HG03025 (cell line): ENCODE results near the gene ZFP1.
"Not testable (repeated sequence)": the region's sequence is repeated elsewhere in the genome, so short reads cannot be mapped to it uniquely, and the experiment has no call there.

Source experiments
- ATAC-seq: cut with Tn5 transposase; IDR thresholded peaks from one replicate; pipeline ENCODE4 v1.9.1; 2021; ENCODE audit warnings: mild to moderate bottlenecking, moderate library complexity; ENCODE audit not compliant: unreplicated experiment, low FRiP score

The ZFP1 gene

DNA sequence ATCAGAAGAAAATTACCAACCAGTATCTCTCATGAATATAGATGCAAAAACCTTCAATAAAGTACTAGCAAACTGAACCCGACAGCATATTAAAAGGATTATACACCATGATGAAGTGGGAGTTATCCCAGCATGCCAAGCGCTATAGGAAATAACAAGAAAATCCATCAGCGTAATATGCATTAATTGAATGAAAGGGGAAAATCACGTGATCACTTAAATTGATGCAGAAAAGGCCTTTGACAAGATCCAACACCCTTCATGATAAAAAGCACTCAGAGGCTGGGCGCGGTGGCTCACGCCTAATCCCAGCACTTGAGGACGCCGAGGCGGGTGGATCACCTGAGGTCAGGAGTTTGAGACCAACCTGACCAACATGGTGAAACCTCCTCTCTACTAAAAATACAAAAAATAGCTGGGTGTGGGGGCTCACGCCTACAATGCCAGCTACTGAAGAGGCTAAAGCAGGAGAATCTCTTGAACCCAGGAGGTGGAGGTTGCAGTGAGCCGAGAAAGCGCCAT, 53.8 kb downstream of the ZFP1 start:
- no peak for ATAC-seq

DNA sequence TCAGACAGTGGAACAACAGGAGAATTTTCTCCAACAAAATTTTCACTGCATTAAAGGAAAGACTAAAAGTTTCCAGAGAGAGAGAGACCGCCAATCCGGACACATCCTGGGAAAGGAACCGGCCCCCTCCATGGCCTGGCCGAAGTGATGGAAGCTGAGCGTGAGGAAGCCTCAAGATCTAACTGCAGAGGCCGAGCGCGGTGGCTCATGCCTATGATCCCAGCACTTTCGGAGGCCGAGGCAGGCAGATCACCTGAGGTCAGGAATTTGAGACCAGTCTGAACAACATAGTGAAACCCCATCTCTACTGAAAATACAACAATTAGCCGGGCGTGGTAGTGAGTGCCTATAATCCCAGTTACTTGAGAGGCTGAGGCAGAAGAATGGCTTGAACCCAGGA, 54.8 kb downstream of the ZFP1 start:
- no peak for ATAC-seq

DNA sequence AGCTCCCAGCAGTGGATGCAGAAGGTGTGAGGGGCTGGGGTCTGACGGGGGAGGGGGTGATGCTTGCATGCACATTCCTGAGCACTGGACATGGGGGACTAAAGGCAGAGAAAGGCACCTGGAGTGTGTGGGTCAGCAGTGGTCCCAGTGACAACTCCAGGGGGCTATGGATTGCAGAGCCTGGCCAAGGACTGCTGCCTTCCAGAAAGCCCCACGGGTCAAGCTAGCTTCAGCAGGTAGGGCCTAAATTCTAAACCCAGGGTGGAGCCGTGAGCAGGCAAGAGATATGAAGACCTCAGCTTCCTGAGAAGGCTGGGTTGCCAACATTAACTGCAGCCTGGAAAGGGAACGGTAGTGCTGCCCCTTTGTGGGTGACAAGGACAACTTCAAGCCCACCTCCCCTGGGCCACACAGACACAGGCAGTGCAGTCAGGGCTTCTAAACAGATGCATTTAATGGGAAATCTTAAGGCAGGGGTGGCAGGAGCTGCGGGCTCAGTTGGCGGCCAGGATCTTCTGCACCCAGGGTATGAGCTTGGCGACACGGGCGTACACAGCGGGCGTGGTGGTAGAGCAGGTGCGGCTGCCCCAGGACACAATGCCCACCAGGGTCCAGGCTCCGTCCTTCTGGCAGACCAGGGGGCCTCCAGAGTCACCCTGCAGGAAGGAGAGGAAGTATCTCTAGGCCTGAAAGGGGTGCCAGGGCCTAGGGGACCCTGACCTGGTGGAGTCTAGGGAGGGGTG, 55.5 kb downstream of the ZFP1 start:
- no peak for ATAC-seq

DNA sequence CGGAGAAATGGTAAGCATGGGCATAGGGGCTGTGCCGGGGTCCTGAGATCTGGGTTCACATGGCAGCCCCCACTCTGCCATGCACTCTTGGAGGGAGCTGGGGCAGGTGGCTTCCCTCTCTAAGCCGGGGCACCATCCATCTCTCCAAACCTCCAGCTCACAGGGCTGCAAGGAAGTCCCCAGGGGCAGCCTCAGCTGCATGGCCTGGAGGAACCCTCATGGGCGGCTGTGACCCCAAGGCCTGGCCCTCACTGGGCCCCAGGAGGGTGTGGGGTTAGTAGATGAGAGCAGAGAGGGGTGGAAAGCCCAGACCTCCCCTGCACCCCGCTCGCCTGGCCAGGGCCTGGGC, 56.1 kb downstream of the ZFP1 start:
- ATAC-seq = no peak

DNA sequence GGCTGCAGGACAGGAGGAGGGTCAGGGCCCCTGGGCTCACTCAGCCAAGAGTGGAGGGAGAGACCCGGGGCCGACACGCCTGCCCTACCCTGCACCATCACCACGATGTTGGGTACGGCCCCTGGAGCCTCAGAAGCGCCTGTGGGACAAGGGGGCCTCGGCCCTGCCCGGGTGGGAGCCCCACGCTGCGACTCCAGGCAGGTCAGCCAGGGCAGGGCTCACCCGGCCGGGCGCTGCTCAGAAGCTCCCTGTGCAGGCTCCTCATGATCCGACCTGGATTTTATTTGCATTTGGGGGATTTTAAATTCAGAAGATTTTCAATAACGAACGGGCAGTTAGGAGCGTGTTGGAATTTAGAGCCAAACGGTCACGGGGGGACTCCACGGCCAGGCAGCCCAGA, 56.6 kb downstream of the ZFP1 start:
- ATAC-seq = not testable (repeated sequence)

DNA sequence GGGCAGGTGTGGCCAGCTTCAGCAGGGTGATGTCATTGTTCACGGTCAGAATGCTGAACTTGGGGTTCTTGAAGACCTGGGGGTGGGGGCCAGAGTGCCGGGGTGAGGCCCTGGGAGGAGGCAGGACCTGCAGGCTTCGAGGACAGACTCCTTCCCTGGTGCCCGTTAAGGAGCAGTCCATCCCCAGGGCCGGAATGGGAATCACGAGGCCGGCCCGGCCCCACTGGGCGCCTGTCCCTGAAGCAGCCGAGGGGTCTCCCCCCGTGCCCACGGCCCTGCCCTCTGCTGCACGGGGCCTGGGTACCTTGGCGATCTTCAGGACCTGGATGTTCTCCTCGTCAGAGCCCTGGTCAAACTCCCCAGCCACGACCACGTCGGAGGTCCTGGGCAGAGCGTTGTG, 57.1 kb downstream of the ZFP1 start:
- not testable (repeated sequence) for ATAC-seq

DNA sequence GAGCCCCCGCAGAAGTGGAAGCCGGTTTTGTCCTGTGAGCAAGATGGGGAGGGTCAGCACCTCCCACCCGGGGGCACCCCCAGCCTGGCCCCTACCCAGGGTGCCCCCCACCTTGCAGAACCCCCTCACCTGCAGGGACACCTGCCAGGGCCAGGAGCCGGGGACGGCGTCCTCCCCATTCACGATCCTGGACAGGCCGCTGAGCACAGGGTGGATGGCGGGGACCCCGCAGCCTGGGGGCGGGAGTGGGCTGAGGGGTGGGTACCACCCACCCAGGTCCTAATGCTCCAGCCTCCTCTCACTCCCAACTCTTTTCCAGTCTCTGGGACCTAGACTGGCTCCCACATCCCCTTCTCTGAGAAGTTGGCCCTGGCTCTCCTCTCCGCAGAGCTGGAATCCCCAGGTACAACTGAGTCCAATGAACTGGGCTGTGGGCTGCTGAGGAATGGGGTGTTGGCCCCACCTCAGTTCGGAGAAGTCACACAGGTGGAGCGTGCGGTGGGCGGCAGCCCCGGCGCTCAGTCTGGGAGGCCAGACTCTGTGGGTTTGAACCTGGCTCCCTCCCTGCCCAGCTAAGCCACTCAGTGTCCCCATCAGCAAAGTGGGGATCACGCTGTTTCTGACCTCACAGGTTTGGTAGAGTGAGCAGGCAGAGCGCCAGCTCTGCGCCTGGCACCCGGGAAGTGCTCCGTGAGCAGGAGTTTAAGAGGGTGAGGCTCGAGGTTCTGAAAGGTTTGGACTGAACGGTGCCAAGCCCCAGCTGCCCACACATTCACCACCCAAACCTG, 57.8 kb downstream of the ZFP1 start:
- ATAC-seq = not testable (repeated sequence)

DNA sequence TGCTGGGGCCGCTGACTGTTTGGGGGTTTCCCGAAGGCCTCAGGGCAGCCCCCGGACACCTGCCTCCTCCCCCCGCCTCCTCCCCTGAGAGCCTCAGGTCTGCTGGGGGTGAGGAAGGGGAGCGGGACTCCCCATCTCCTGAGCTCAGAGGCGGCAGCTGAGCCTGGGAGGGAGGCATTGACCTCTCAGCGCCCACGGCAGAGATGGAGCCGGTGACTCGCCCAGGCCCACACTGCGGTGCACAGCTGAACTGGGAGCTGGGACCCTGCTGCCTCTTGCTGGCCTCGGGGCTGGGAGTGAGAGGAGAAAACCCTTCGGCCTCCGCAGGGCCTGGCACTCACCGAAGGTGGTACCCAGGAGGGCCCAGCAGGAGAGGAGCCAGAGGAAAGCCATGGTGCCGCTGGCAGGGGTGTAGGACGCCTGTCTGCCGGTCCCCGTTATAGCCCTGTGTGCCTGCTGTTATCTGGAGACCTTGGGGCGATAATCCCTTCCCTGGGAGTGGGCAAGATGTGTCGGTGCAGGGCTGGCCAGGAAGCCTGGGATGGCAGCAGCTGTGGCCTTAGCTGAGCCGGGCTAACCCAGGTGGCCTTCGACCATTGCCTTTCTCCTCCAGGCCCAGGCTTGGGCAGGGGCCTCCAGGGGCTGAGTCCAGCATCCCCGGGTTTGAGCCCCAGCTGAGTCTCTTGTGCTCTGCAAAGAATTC, 58.6 kb downstream of the ZFP1 start, which contains the start of gene CTRB2:
Gene CTRB2 (minus strand): TSS at position 413 of the 703 bp plus-strand sequence. CDS start 20 bp downstream, at position 393.
- no peak for ATAC-seq

DNA sequence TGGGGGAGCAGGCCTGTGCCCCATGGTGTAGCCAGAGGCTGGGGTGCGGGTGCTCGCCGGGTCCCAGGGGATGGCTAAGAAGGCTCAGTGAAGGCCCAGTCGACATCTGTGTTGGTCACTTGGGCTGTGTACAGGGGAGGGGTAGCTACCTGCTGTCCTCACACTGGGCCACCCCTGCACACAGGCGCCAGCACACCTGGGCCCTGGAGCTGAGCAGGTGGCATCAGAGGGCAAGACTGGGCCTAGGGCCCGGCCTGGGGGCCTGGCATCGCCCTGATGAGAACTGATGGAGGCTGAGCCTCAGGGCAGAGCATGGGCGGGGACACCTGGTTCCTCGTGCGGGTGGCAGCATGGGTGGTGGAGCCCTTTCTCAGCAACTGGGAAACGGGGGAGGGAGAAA, 59.5 kb downstream of the ZFP1 start:
- ATAC-seq = no peak

DNA sequence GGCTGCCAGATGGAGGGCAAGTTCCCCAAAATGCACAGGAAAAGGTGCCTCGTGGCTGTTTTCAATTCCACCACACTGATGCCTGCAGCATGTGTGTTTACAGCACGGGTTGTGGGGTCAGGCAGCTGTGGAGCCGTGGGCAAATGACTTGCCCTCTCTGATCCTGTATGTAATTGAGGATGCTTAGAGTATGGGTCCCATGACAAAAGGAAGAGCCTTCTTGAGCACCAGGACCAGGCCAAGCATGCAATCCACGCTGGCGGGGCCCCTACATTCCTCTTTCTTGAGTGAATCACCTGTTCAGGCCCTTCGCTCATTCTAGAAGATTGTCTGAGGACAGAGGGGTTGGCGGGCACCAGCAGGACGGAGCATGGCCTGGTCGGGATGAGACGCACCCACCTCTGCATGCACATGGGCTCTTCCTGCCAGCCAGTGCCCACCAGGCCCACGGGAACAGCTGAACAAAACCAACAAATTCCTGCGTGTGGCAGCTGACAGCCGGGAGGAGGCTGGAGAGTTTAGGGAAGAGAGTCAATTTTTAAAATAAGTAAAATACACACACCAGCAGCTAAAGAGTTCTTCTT, 60.0 kb downstream of the ZFP1 start:
- no peak for ATAC-seq

DNA sequence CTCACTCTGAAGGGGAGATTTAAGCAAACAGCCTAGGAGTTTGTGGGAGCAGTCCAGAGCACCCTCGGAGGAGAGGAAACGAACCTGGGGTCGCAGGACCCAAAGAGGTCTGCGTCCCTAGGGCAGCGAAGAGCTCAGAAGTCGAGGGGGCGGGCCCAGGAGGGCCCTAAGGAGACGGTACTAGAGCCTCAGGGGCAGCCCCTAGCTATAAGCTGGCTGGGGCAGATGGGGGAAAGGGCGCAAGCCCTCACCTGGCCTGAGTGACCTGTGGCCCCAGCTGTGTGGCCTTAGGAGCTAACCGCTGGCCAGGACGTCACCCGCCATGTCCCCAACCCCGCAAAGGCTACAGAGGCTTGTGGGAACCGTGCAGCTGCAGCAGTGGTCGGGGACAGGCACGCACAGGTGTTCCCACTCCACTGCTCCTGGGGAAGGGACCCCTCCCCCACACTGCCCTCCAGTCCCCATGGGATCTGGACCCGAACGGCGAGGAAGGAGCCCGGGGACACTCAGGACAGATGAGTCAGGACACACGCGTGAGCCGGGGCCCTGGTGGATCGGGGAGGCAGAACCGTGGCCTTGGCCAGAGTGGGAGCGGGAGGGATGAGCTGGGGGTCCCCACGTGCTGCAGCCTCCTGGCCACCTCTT, 60.7 kb downstream of the ZFP1 start:
- ATAC-seq = no peak

DNA sequence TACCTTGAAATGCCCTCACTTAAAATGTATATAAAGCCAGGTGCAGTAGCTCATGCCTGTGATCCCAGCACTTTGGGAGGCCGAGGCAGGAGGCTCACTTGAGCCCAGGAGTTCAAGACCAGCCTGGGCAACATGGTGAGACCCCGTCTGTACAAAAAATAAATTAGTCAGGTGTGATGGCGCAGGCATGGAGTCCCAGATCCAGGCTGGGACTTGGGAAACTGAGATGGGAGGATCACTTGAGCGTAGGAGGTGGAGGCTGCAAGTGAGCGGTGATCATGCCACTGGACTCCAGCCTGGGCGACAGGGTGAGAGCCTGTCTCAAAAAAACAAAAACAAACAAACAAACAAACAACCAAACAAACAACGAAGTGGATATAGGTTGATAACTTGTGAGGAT, 61.2 kb downstream of the ZFP1 start:
- not testable (repeated sequence) for ATAC-seq

DNA sequence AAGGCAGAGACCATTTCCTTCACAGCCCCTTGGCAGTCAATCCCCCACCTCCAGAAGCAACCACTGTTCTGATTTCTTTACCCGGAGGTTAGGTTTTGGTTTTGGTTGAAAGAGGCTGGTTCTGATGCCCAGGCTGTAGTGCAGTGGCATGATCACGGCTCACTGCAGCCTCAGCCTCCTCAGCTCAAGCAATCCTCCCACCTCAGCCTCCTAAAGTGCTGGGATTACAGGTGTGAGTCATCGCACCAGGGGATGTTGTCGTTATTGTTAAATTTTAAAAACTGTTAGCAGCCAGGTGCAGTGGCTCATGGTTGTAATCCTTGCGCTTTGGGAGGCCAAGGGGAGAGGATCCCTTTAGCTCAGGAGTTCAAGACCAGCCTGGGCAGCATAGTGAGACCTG, 61.6 kb downstream of the ZFP1 start:
- no peak for ATAC-seq

DNA sequence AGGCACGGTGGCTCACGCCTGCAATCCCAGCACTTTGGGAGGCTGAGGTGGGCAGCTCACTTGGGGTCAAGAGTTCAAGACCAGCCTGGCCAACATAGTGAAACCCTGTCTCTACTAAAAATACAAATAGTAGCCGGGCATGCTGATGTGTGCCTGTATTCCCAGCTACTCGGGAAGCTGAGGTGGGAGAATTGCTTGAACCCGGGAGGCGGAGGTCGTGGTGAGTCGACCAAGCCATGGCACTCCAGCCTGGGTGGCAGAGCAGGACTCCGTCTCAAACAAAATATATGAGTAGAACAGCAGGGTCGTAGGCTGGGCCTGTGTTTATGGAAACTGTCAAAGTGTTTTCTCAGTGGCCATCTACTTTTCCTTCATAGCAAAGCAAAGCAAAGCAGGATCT, 63.0 kb downstream of the ZFP1 start:
- not testable (repeated sequence) for ATAC-seq

DNA sequence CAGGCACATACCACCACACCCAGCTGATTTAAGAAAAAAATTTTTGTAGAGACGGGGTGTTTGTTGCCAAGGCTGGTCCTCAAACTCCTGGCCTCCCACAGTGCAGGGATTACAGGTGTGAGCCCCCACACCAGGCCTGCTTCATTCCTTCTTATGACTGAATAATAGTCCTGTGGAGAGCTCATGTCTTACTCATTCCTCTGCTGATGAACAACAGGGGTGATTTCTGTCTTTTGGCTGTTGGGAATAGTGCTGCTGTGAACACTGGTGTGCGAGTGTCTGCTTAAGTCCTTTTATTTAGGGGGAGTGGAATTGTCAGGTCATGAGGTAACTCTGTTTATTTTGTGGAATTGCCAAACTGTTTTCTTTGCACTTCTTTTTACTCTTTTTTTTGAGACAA, 67.8 kb downstream of the ZFP1 start:
- no peak for ATAC-seq

DNA sequence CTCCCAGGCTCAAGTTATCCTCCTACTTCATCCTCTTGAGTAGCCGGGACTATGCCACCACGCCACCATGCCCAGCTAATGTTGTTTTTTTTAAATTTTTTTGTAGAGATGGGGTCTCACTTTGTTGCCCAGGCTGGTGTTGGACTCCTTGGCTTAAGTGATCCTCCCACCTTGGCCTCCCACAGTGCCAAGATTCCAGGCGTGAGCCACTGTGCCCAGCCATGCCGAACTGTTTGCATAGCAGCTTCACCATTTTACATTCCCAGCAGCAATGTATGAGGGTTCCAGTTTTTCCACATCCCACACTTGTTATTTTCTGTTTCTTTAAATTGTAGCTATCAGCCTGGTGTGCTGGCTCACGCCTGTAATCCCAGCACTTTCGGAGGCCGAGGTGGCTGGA, 68.3 kb downstream of the ZFP1 start:
- no peak for ATAC-seq

DNA sequence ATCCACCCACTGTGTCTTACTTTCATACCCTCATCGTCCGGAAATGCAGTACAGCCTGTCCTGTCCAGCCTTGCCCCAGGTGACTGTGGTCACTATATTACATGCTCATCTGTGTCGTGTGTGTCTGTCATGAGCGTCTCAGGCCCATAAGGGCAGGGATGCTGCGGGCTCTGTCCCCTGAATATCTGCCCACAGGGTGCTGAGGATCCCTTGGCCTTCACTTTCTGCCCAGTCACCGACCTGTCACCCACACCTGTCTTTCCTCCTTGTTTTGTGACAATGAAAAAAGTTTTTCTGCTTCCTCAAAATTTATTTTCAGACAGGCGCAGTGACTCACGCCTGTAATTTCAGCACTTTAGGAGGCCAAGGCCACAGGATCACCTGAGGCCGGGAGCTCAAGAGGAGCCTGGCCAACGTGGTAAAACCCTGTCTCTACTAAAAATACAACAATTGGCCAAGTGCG, 69.1 kb downstream of the ZFP1 start:
- ATAC-seq = no peak

DNA sequence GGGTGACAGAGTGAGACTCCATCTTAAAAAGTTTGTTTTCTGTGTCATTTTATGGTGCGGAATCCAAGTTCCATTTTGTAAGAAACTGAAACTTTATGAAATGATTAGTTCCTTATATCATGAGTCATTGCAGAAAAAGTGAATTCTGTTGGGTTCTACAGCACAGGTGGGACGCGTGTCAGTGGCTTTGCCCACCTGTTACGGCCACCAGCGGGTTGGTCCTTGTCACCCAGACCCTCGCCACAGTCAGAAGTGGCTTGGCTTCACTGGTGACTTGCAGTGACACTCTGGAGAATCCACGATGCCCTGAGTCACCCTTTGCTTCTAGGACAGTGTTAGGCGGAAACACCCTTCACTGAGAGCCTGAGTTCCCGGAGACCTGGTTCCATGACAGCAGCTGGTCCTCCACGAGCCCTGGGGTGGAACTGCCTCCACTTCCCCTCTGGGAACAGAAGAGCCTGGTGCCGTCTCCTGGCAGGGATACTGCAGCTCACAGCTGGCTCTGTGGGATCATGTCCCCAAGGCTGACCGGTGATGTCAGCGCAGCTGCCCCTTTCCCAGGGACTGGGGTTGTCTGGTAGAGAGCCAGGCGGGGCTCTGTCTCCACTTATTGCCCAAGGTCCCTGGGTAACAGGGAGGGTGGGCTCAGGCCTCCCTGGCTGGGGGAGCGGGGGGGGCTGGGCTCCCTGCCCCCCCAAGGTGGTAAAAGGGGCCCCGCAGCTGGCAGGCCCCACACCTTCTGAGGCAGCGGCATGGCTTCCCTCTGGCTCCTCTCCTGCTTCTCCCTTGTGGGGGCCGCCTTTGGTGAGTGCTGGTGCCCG, 70.1 kb downstream of the ZFP1 start, which contains the start of gene CTRB1:
Gene CTRB1 (plus strand): TSS at position 733 of the 821 bp plus-strand sequence. CDS start 20 bp downstream, at position 753.
- ATAC-seq = no peak

DNA sequence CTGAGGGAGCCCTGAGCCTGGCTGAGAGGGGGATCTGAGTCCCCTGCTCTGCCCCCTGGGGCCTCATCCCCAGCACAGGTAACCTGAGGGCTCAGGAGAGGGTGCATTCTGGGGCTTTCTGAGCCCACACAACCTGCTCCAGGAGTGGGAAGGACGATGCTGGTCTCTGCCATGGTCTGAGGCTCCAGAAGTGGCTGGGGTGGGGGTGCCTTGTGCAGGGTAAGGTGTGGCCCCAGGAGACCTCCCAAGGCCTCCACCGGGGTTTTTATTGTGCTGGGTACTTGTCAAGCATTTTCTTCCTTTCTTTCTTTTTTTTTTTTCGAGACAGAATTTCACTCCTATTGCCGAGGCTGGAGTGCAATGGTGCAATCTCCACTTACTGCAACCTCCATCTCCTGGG, 70.8 kb downstream of the ZFP1 start:
- ATAC-seq = no peak
